Measurements from ENCODE around the gene MLLT1.

GRCh38 chr19:6267552-6268381, 12.0 kb downstream of the MLLT1 start:
- no peak for TF ChIP-seq CTCF (IDR thresholded peaks at IDR 0.05)
- no peak for TF ChIP-seq POLR2AphosphoS5 (IDR thresholded peaks at IDR 0.05; ENCODE audit: low read depth, low read length)
- TF ChIP-seq REST (IDR thresholded peaks at IDR 0.05; ENCODE audit: insufficient read depth in 1 of 2, low read depth in 2 of 2, low read length in 1 of 2), result no peak
- TF ChIP-seq TCF7L2 (IDR thresholded peaks at IDR 0.05; ENCODE audit: low read depth, low read length), result no peak

Data from Panc1 (cell line).